HL-60 (cell line): ENCODE data around the gene YWHAB.

Experiments
- CTCF ChIP-seq: IDR thresholded peaks from one replicate; pipeline ENCODE4 v1.5.1; 2011; ENCODE audit warnings: low read length, control low read depth, inconsistent platforms; ENCODE audit not compliant: insufficient read depth
- POLR2AphosphoS5 ChIP-seq: IDR thresholded peaks from 2 replicates; pipeline ENCODE4 v1.6.1; 2012; ENCODE audit warnings: low read depth
- REST ChIP-seq: IDR thresholded peaks from 2 replicates; pipeline ENCODE4 v1.6.1; 2012; ENCODE audit warnings: low read depth; ENCODE audit not compliant: insufficient replicate concordance
- SPI1 ChIP-seq: IDR thresholded peaks from 2 replicates; pipeline ENCODE4 v1.6.1; 2012; ENCODE audit warnings: low read depth, mild to moderate bottlenecking, borderline replicate concordance

- no peak for TF ChIP-seq POLR2AphosphoS5
- TF ChIP-seq CTCF, result no peak
- no peak for TF ChIP-seq REST
- TF ChIP-seq SPI1, result no peak
Measured at GRCh38 chr20:44883214-44883902, 2.1 kb upstream of the YWHAB start.
